K562 (cell line): ENCODE measurements around the gene COL1A1. TPM values are rescaled to one million over a fixed set of nuclear protein-coding genes. Genes with fewer than 3 reads are reported as not detected.

ENCODE experiments used
- ELF1 ChIP-seq: fragments of 200-800 bp; sonication (Bioruptor generic); IDR thresholded peaks from 2 replicates; pipeline ENCODE4 v1.6.1; 2016; ENCODE audit warnings: missing genetic modification characterization, missing compliant biosample characterization
- ERF ChIP-seq: fragments of 450-650 bp; formaldehyde crosslinking; IDR thresholded peaks from 2 replicates; pipeline ENCODE4 v1.4.0; 2020; ENCODE audit warnings: mild to moderate bottlenecking, mixed read lengths
- MYBL2 ChIP-seq, 2 experiments: fragments of 450-650 bp in 1 of 2; sonication (generic) in 1 of 2; formaldehyde crosslinking in 1 of 2; IDR thresholded peaks; 2 replicates each; pipeline versions ENCODE4 v1.6.1 to v1.8.1; 2017 to 2022; ENCODE audit warnings: borderline replicate concordance in 1 of 2, inconsistent platforms in 1 of 2, low read depth in 1 of 2, mild to moderate bottlenecking in 1 of 2, missing genetic modification reagents in 1 of 2, moderate library complexity in 1 of 2
- RBBP5 ChIP-seq: fragments of 200-600 bp; sonication (generic); IDR thresholded peaks from 2 replicates; pipeline ENCODE4 v1.6.1; 2012; ENCODE audit warnings: borderline replicate concordance, mild to moderate bottlenecking, low read length, control low read depth, inconsistent platforms; ENCODE audit not compliant: insufficient read depth, poor library complexity, severe bottlenecking
- SMARCE1 ChIP-seq: fragments of 450-650 bp; IDR thresholded peaks from 2 replicates; pipeline ENCODE4 v1.7.1; 2016; ENCODE audit warnings: mild to moderate bottlenecking
- TAL1 ChIP-seq: fragments of 450-650 bp; IDR thresholded peaks from 2 replicates; pipeline ENCODE4 v1.6.1; 2016; ENCODE audit warnings: mild to moderate bottlenecking
- TSC22D4 ChIP-seq: fragments of 450-650 bp; IDR thresholded peaks from 2 replicates; pipeline ENCODE4 v1.6.1; 2016; ENCODE audit warnings: missing genetic modification characterization, missing biosample characterization, control low read depth
- ZC3H4 ChIP-seq: sonication (generic); formaldehyde crosslinking; IDR thresholded peaks from 2 replicates; pipeline ENCODE4 v1.9.0; 2021; ENCODE audit warnings: missing genetic modification reagents, borderline replicate concordance
- polyA plus RNA-seq, 8 experiments: library from polyadenylated mRNA; depleted of rRNA in 4 of 8; stranded (reverse) in 5 of 8; unstranded in 3 of 8; fragments of >200 nt; fragmentation: Nextera tagmentation in 2 of 8; fragmentation: Illumina TruSeq in 1 of 8; extraction: Ambion mirVana in 2 of 8; extraction: Trizol in 1 of 8; gene quantifications; 2 replicates each; pipeline versions ENCODE4 v1.2.1 to v1.2.3, GENCODE V29; 2011 to 2014; ENCODE audit warnings: inconsistent platforms in 1 of 8, missing spikeins in 1 of 8
- total RNA-seq, 7 experiments: library from RNA; depleted of rRNA in 6 of 7; stranded (reverse); fragments of >200 nt in 6 of 7; fragmentation: Illumina TruSeq in 2 of 7; extraction: Trizol in 2 of 7; gene quantifications; 2 replicates each; pipeline versions ENCODE4 v1.2.1 to v1.2.3, GENCODE V29; 2011 to 2021; ENCODE audit warnings: low replicate concordance in 1 of 7
- TF ChIP-seq, protein P1 (sequence below): IDR thresholded peaks from 2 replicates; pipeline ENCODE4 v1.6.1; 2011; ENCODE audit warnings: borderline replicate concordance, low read depth, mild to moderate bottlenecking, moderate library complexity, low read length; ENCODE audit not compliant: insufficient read depth, poor library complexity, severe bottlenecking
- TF ChIP-seq, protein P2 (sequence below): fragments of 450-650 bp; IDR thresholded peaks from 2 replicates; pipeline ENCODE4 v1.6.1; 2016; ENCODE audit warnings: missing biosample characterization, missing genetic modification characterization
- TF ChIP-seq, protein P3 (sequence below): sonication (generic); formaldehyde crosslinking; IDR thresholded peaks from 2 replicates; pipeline ENCODE4 v1.8.0; 2022; ENCODE audit warnings: mild to moderate bottlenecking, missing genetic modification reagents, borderline replicate concordance
- TF ChIP-seq, protein P4 (sequence below): fragments of 200-800 bp; sonication (Bioruptor generic); IDR thresholded peaks from 2 replicates; pipeline ENCODE4 v1.6.1; 2016; ENCODE audit warnings: missing genetic modification characterization, missing compliant biosample characterization

Gene COL1A1
- total and polyA plus RNA-seq, 9 of the 15 experiments (the other 6 are each of a cell fraction or from before 2014, with no cell fraction given) = 0.04 to 3.4 (median 0.18) TPM

DNA sequence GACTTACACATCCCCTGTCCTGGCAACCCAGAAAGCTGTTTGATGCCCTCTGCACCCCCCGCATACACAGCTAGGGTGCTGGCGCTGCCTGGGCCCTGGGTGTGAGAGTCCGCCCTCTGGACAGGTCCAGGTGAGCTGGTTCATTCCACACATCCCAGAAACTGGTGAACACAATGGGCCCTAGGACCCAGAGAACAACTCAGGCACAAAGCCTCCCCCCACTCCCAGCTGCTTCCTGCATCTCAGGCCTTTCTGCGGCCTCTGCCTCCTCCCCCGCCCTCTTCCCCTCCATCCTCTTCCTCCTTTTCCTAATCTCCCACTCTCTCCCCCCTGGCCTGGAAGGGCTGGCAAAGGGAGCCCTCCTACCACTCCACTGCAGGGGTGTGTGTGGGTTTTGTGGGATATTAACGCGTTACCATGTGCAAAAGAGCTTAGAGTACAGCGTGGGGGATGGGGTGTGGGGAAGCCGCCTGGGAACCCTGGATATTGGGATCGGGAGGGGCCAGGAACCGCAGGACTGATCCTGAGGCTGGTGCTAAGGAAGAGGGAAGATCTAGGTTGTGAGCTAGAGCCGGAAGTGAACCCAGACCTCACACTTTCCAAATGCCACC is 49.4 kb downstream of the COL1A1 start (continued):
- TF ChIP-seq, protein P1, sequence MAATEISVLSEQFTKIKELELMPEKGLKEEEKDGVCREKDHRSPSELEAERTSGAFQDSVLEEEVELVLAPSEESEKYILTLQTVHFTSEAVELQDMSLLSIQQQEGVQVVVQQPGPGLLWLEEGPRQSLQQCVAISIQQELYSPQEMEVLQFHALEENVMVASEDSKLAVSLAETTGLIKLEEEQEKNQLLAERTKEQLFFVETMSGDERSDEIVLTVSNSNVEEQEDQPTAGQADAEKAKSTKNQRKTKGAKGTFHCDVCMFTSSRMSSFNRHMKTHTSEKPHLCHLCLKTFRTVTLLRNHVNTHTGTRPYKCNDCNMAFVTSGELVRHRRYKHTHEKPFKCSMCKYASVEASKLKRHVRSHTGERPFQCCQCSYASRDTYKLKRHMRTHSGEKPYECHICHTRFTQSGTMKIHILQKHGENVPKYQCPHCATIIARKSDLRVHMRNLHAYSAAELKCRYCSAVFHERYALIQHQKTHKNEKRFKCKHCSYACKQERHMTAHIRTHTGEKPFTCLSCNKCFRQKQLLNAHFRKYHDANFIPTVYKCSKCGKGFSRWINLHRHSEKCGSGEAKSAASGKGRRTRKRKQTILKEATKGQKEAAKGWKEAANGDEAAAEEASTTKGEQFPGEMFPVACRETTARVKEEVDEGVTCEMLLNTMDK = no peak
- TF ChIP-seq SMARCE1 = peak; percentile 86
- TF ChIP-seq ELF1 = peak; percentile 92
- no peak for TF ChIP-seq ERF (CRISPR knock-in tag)
- TF ChIP-seq TSC22D4 (tag) = no peak
- TF ChIP-seq, protein P2, sequence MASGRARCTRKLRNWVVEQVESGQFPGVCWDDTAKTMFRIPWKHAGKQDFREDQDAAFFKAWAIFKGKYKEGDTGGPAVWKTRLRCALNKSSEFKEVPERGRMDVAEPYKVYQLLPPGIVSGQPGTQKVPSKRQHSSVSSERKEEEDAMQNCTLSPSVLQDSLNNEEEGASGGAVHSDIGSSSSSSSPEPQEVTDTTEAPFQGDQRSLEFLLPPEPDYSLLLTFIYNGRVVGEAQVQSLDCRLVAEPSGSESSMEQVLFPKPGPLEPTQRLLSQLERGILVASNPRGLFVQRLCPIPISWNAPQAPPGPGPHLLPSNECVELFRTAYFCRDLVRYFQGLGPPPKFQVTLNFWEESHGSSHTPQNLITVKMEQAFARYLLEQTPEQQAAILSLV (tag) = no peak
- TF ChIP-seq TAL1 = no peak
- no peak for TF ChIP-seq RBBP5
- no peak for TF ChIP-seq MYBL2 (IDR thresholded peaks at IDR 0.05; ENCODE audit: low read depth)
- no peak for TF ChIP-seq MYBL2 (CRISPR knock-in tag; IDR thresholded peaks at IDR 0.05; ENCODE audit: borderline replicate concordance)
- TF ChIP-seq, protein P3, sequence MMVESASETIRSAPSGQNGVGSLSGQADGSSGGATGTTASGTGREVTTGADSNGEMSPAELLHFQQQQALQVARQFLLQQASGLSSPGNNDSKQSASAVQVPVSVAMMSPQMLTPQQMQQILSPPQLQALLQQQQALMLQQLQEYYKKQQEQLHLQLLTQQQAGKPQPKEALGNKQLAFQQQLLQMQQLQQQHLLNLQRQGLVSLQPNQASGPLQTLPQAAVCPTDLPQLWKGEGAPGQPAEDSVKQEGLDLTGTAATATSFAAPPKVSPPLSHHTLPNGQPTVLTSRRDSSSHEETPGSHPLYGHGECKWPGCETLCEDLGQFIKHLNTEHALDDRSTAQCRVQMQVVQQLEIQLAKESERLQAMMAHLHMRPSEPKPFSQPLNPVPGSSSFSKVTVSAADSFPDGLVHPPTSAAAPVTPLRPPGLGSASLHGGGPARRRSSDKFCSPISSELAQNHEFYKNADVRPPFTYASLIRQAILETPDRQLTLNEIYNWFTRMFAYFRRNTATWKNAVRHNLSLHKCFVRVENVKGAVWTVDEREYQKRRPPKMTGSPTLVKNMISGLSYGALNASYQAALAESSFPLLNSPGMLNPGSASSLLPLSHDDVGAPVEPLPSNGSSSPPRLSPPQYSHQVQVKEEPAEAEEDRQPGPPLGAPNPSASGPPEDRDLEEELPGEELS (CRISPR knock-in tag) = no peak
- TF ChIP-seq, protein P4, sequence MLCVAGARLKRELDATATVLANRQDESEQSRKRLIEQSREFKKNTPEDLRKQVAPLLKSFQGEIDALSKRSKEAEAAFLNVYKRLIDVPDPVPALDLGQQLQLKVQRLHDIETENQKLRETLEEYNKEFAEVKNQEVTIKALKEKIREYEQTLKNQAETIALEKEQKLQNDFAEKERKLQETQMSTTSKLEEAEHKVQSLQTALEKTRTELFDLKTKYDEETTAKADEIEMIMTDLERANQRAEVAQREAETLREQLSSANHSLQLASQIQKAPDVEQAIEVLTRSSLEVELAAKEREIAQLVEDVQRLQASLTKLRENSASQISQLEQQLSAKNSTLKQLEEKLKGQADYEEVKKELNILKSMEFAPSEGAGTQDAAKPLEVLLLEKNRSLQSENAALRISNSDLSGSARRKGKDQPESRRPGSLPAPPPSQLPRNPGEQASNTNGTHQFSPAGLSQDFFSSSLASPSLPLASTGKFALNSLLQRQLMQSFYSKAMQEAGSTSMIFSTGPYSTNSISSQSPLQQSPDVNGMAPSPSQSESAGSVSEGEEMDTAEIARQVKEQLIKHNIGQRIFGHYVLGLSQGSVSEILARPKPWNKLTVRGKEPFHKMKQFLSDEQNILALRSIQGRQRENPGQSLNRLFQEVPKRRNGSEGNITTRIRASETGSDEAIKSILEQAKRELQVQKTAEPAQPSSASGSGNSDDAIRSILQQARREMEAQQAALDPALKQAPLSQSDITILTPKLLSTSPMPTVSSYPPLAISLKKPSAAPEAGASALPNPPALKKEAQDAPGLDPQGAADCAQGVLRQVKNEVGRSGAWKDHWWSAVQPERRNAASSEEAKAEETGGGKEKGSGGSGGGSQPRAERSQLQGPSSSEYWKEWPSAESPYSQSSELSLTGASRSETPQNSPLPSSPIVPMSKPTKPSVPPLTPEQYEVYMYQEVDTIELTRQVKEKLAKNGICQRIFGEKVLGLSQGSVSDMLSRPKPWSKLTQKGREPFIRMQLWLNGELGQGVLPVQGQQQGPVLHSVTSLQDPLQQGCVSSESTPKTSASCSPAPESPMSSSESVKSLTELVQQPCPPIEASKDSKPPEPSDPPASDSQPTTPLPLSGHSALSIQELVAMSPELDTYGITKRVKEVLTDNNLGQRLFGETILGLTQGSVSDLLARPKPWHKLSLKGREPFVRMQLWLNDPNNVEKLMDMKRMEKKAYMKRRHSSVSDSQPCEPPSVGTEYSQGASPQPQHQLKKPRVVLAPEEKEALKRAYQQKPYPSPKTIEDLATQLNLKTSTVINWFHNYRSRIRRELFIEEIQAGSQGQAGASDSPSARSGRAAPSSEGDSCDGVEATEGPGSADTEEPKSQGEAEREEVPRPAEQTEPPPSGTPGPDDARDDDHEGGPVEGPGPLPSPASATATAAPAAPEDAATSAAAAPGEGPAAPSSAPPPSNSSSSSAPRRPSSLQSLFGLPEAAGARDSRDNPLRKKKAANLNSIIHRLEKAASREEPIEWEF = no peak
- TF ChIP-seq ZC3H4 (CRISPR knock-in tag) = no peak
